Neutrophil (primary cell): ENCODE results near the gene IFI27L1.

Source experiments
- H3K27ac ChIP-seq: fragments of 200-600 bp; sonication (generic); 2 replicates; pipeline ENCODE4 v1.5.1; 2016; ENCODE audit warnings: mild to moderate bottlenecking, moderate library complexity
- H3K27me3 ChIP-seq: fragments of 200-600 bp; sonication (generic); 2 replicates; pipeline ENCODE4 v1.6.0; 2016; ENCODE audit warnings: mild to moderate bottlenecking
- H3K36me3 ChIP-seq: fragments of 200-600 bp; sonication (generic); 2 replicates; pipeline ENCODE4 v1.5.1; 2017
- H3K4me1 ChIP-seq, 2 experiments: fragments of 200-600 bp in 1 of 2; sonication (generic) in 1 of 2; 1 replicate in 1 of 2; 2 replicates in 1 of 2; pipeline versions ENCODE4 v1.5.1 to v1.6.1; 2013 to 2016; ENCODE audit warnings: low read depth in 1 of 2, low read length in 1 of 2, mild to moderate bottlenecking in 1 of 2, moderate library complexity in 1 of 2; ENCODE audit not compliant: control insufficient read depth in 1 of 2, insufficient read depth in 1 of 2
- H3K4me3 ChIP-seq, 2 experiments: fragments of 200-600 bp in 1 of 2; sonication (generic) in 1 of 2; 1 replicate in 1 of 2; 2 replicates in 1 of 2; pipeline ENCODE4 v1.5.1; 2013 to 2016; ENCODE audit warnings: low read depth in 1 of 2, low read length in 1 of 2, mild to moderate bottlenecking in 1 of 2, moderate library complexity in 1 of 2
- H3K9me3 ChIP-seq: fragments of 200-600 bp; sonication (generic); 2 replicates; pipeline ENCODE4 v1.5.1; 2016
- CTCF ChIP-seq: fragments of 200-600 bp; sonication (generic); IDR thresholded peaks from 2 replicates; pipeline ENCODE4 v1.5.1; 2016; ENCODE audit warnings: antibody characterized with exemption

Gene IFI27L1

GRCh38 chr14:94088516-94088915 lies 7.4 kb downstream of the IFI27L1 start:
- H3K27ac ChIP-seq: no peak overlapping the region
- no peaks in the 10 kb centered on the region for H3K36me3 ChIP-seq
- H3K9me3 ChIP-seq: no peaks in the 10 kb centered on the region
- no peak for TF ChIP-seq CTCF
- H3K4me1 ChIP-seq: no peaks in the 10 kb centered on the region
- no peak overlapping the region for H3K4me3 ChIP-seq
- no peaks in the 10 kb centered on the region for H3K27me3 ChIP-seq

- no peaks in the 10 kb centered on the region for H3K4me1 ChIP-seq
- H3K9me3 ChIP-seq: no peaks in the 10 kb centered on the region
- H3K27me3 ChIP-seq: no peaks in the 10 kb centered on the region
- H3K4me3 ChIP-seq: no peak overlapping the region
- no peak overlapping the region for H3K27ac ChIP-seq
- no peak for TF ChIP-seq CTCF
- no peaks in the 10 kb centered on the region for H3K36me3 ChIP-seq
These were observed 8.4 kb downstream of the IFI27L1 start for GRCh38 chr14:94089479-94089878.

GRCh38 chr14:94093418-94093817 lies 12.3 kb downstream of the IFI27L1 start:
- Histone ChIP-seq H3K9me3 (no peaks in the 10 kb centered on the region), H3K4me1 (no peaks in the 10 kb centered on the region), H3K36me3 (no peaks in the 10 kb centered on the region), H3K27ac (no peak overlapping the region), H3K27me3 (no peaks in the 10 kb centered on the region), H3K4me3 (no peak overlapping the region)
- TF ChIP-seq CTCF: no peak

- Histone ChIP-seq H3K4me3 (no peak overlapping the region), H3K27me3 (no peaks in the 10 kb centered on the region), H3K27ac (no peak overlapping the region), H3K36me3 (no peaks in the 10 kb centered on the region), H3K4me1 (no peaks in the 10 kb centered on the region), H3K9me3 (no peaks in the 10 kb centered on the region)
- TF ChIP-seq CTCF: no peak
These were observed 16.0 kb downstream of the IFI27L1 start for GRCh38 chr14:94097091-94097490.

- Histone ChIP-seq H3K27me3 (no peaks in the 10 kb centered on the region), H3K36me3 (no peaks in the 10 kb centered on the region), H3K27ac (no peak overlapping the region), H3K4me3 (no peak overlapping the region), H3K4me1 (no peaks in the 10 kb centered on the region), H3K9me3 (no peaks in the 10 kb centered on the region)
- TF ChIP-seq CTCF: no peak
These were observed 17.3 kb downstream of the IFI27L1 start for GRCh38 chr14:94098326-94098992.

- Histone ChIP-seq H3K36me3 (no peaks in the 10 kb centered on the region), H3K27me3 (no peaks in the 10 kb centered on the region), H3K4me1 (no peaks in the 10 kb centered on the region), H3K27ac (no peak overlapping the region), H3K9me3 (no peaks in the 10 kb centered on the region), H3K4me3 (no peak overlapping the region)
- no peak for TF ChIP-seq CTCF
These were observed 17.9 kb downstream of the IFI27L1 start for GRCh38 chr14:94099006-94099405.
